H1 (cell line): ENCODE data around the gene DHRS2. TPM values are rescaled to one million over a fixed set of nuclear protein-coding genes. Genes with fewer than 3 reads are reported as not detected.
A peak's percentile ranks its signal among the peaks of the same experiment; 100 is the strongest.

Experiments
- ASH2L ChIP-seq: fragments of 200-600, 300-600 bp; sonication (generic); IDR thresholded peaks from one replicate; pipeline ENCODE4 v1.7.1; 2017; ENCODE audit warnings: low read length
- CTBP2 ChIP-seq: IDR thresholded peaks from 2 replicates; pipeline ENCODE4 v1.7.0; 2011; ENCODE audit warnings: borderline replicate concordance, mild to moderate bottlenecking, moderate library complexity, mixed read lengths, low read length; ENCODE audit not compliant: insufficient read depth, insufficient read length
- CTCF ChIP-seq, 3 experiments: IDR thresholded peaks; 1 replicate in 2 of 3; 2 replicates in 1 of 3; pipeline versions ENCODE4 v1.5.1 to v1.6.1; 2011; ENCODE audit warnings: low read length in 3 of 3, mild to moderate bottlenecking in 3 of 3, inconsistent platforms in 2 of 3, low read depth in 1 of 3, moderate library complexity in 1 of 3; ENCODE audit not compliant: insufficient read depth in 1 of 3; ENCODE audit errors: control extremely low read depth in 1 of 3
- E2F6 ChIP-seq: IDR thresholded peaks from 2 replicates; pipeline ENCODE4 v1.6.1; 2012; ENCODE audit warnings: inconsistent platforms
- EZH2 ChIP-seq: fragments of 200-600 bp; sonication (generic); IDR thresholded peaks from 2 replicates; pipeline ENCODE4 v1.7.1; 2012; ENCODE audit warnings: low read depth, mild to moderate bottlenecking, moderate library complexity, low read length, inconsistent platforms; ENCODE audit not compliant: severe bottlenecking
- HDAC2 ChIP-seq, 2 experiments: fragments of 300-600 bp in 1 of 2; sonication (generic) in 1 of 2; IDR thresholded peaks; 2 replicates each; pipeline ENCODE4 v1.6.1; 2011 to 2012; ENCODE audit warnings: low read depth in 2 of 2, low read length in 2 of 2, mild to moderate bottlenecking in 2 of 2, moderate library complexity in 2 of 2, borderline replicate concordance in 1 of 2, inconsistent platforms in 1 of 2
- PHF8 ChIP-seq: fragments of 200-600 bp; sonication (generic); conservative IDR thresholded peaks from 2 replicates; pipeline ENCODE4 v1.7.1; 2012; ENCODE audit warnings: low read depth, mild to moderate bottlenecking, inconsistent platforms, low read length, moderate library complexity
- POLR2AphosphoS5 ChIP-seq: IDR thresholded peaks from 2 replicates; pipeline ENCODE4 v1.6.1; 2011; ENCODE audit warnings: low read depth, low read length
- POU5F1 ChIP-seq: IDR thresholded peaks from 2 replicates; pipeline ENCODE4 v1.6.1; 2011; ENCODE audit warnings: low read depth, mild to moderate bottlenecking, low read length, moderate library complexity
- TEAD4 ChIP-seq: IDR thresholded peaks from 2 replicates; pipeline ENCODE4 v1.6.1; 2012; ENCODE audit warnings: low read depth, low read length, inconsistent platforms, mixed read lengths
- polyA plus RNA-seq, 7 experiments: library from polyadenylated mRNA; depleted of rRNA in 3 of 7; stranded (reverse) in 5 of 7; unstranded in 2 of 7; fragments of >200 nt in 5 of 7; fragments of 200-250 nt in 2 of 7; gene quantifications; 1 replicate in 5 of 7; 2 replicates in 1 of 7; 4 replicates in 1 of 7; pipeline versions ENCODE4 v1.2.1 to v1.2.3, GENCODE V29; 2011 to 2013; ENCODE audit warnings: missing spikeins in 2 of 7, mixed read lengths in 2 of 7
- total RNA-seq: library from RNA; stranded (reverse); fragmentation: NEBNext Ultra II Directional; extraction: Animal tissue kit (Norgen Biotek cat#: 25700); gene quantifications from 2 replicates; pipeline ENCODE4 v1.2.1, GENCODE V29; 2021

The DHRS2 gene
- total and polyA plus RNA-seq, 2 of the 8 experiments (the other 6 are each of a cell fraction or from before 2014, with no cell fraction given), result 1.1 to 3.5 TPM

- no peak for TF ChIP-seq E2F6
- TF ChIP-seq ASH2L, result peak; percentile 44
- peak; percentile 92 to 99 (median 93) for TF ChIP-seq CTCF (IDR thresholded peaks at IDR 0.05; ENCODE audit: control extremely low read depth in 1 of 3, insufficient read depth in 1 of 3, low read depth in 1 of 3, low read length in 3 of 3)
- TF ChIP-seq POLR2AphosphoS5, result no peak
- no peak for TF ChIP-seq POU5F1
- no peak for TF ChIP-seq HDAC2 (IDR thresholded peaks at IDR 0.05; ENCODE audit: borderline replicate concordance in 1 of 2, low read depth in 2 of 2, low read length in 2 of 2)
- no peak for TF ChIP-seq PHF8
- TF ChIP-seq EZH2, result no peak
- TF ChIP-seq TEAD4, result no peak
- TF ChIP-seq CTBP2, result no peak
Measured at GRCh38 chr14:23631702-23632460, 4.3 kb upstream of the DHRS2 start (continued).
